Suprapubic skin (tissue), 4 donors: ENCODE data around the gene KIAA1755.

Source experiments
- CTCF ChIP-seq, 2 donors: fragments of 200-600 bp in 1 of 2; fragments of 450-650 bp in 1 of 2; sonication (generic) in 1 of 2; IDR thresholded peaks; one replicate each; pipeline ENCODE4 v1.5.1; 2016 to 2019; ENCODE audit warnings: antibody characterized with exemption in 2 of 2, mild to moderate bottlenecking in 1 of 2, moderate library complexity in 1 of 2
- POLR2A ChIP-seq, 2 donors: fragments of 450-650 bp; IDR thresholded peaks; one replicate each; pipeline ENCODE4 v1.6.1; 2017; ENCODE audit warnings: antibody characterized with exemption in 2 of 2, mild to moderate bottlenecking in 2 of 2, moderate library complexity in 2 of 2
- POLR2AphosphoS5 ChIP-seq, 3 donors: sonication (generic); formaldehyde crosslinking; IDR thresholded peaks; one replicate each; pipeline ENCODE4 v1.6.1; 2017; ENCODE audit warnings: antibody characterized with exemption in 3 of 3

DNA sequence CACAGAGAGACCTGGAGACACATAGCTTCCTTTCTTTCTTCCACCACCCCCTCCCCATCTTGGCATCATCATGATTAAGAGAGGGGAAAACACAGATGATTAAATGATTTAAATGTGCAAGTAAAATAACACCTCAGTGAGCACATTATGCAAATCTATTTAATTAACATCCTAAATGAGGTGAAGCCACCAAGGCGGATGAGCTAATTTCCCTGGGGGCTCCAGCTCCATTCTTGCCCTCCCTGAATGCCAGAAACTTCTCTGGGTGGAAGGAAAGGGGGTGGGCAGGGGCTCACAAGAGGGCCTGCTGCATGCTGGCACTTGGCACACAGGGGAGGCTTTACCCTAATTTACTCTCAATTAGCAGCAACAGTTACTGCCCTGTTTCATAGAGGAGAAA lies 62.9 kb downstream of the KIAA1755 start:
- TF ChIP-seq CTCF (IDR thresholded peaks at IDR 0.05) (no peak), POLR2A (IDR thresholded peaks at IDR 0.05) (no peak), POLR2AphosphoS5 (IDR thresholded peaks at IDR 0.05) (no peak)
